DND-41 (cell line): Measurements from ENCODE around the gene CAPN5.

Experiments used
- ATAC-seq: fragments of 200-7000 bp; cut with Tn5 transposase; 3 replicates; pipeline ENCODE4 v1.9.1; 2021; ENCODE audit warnings: low read depth; ENCODE audit not compliant: insufficient read depth
- DNase-seq: peaks from one replicate; pipeline ENCODE4 v3.0.0-alpha.2; 2020
- H2AFZ ChIP-seq: 2 replicates; pipeline ENCODE4 v1.6.0; 2012; ENCODE audit warnings: low read depth, low read length
- H3K27ac ChIP-seq: 2 replicates; pipeline ENCODE4 v1.5.1; 2012; ENCODE audit warnings: low read length, inconsistent platforms
- H3K27me3 ChIP-seq: fragments of 200-600 bp; sonication (generic); 2 replicates; pipeline ENCODE4 v1.6.0; 2012; ENCODE audit warnings: low read length, mild to moderate bottlenecking, inconsistent platforms; ENCODE audit not compliant: insufficient read depth, poor library complexity
- H3K36me3 ChIP-seq: 2 replicates; pipeline ENCODE4 v1.5.1; 2012; ENCODE audit warnings: low read length, inconsistent platforms; ENCODE audit not compliant: insufficient read depth
- H3K4me1 ChIP-seq: 2 replicates; pipeline ENCODE4 v1.5.1; 2012; ENCODE audit warnings: mild to moderate bottlenecking, low read length; ENCODE audit not compliant: insufficient read depth
- H3K4me2 ChIP-seq: 2 replicates; pipeline ENCODE4 v1.6.0; 2012; ENCODE audit warnings: mild to moderate bottlenecking, moderate library complexity, low read length, inconsistent platforms; ENCODE audit not compliant: insufficient read depth
- H3K4me3 ChIP-seq, 2 experiments: fragments of 200-600 bp in 1 of 2; shearing (Covaris generic) in 1 of 2; 2 replicates each; pipeline ENCODE4 v1.5.1; 2012 to 2016; ENCODE audit warnings: inconsistent platforms in 2 of 2, low read length in 2 of 2, mild to moderate bottlenecking in 2 of 2, low read depth in 1 of 2, moderate library complexity in 1 of 2
- H3K79me2 ChIP-seq: 2 replicates; pipeline ENCODE4 v1.6.0; 2012; ENCODE audit warnings: low read length, inconsistent platforms; ENCODE audit not compliant: insufficient read depth
- H3K9ac ChIP-seq: 2 replicates; pipeline ENCODE4 v1.6.0; 2012; ENCODE audit warnings: low read depth, mild to moderate bottlenecking, inconsistent platforms, low read length, moderate library complexity
- H3K9me3 ChIP-seq: 2 replicates; pipeline ENCODE4 v1.5.1; 2012; ENCODE audit warnings: low read length, moderate library complexity, mild to moderate bottlenecking, inconsistent platforms; ENCODE audit not compliant: insufficient read depth, severe bottlenecking
- H4K20me1 ChIP-seq: 2 replicates; pipeline ENCODE4 v1.6.0; 2012; ENCODE audit warnings: low read length; ENCODE audit not compliant: insufficient read depth
- CTCF ChIP-seq: IDR thresholded peaks from 2 replicates; pipeline ENCODE4 v1.5.1; 2012; ENCODE audit warnings: borderline replicate concordance, low read length, moderate library complexity, mild to moderate bottlenecking; ENCODE audit not compliant: poor library complexity, severe bottlenecking; ENCODE audit errors: extremely low read depth
- EZH2 ChIP-seq: IDR thresholded peaks from 3 replicates; pipeline ENCODE4 v1.6.1; 2012; ENCODE audit warnings: borderline replicate concordance, low read depth, mild to moderate bottlenecking, moderate library complexity, low read length, inconsistent platforms; ENCODE audit not compliant: severe bottlenecking

The CAPN5 gene

GRCh38 chr11:77122576-77123212, 55.9 kb downstream of the CAPN5 start:
- H4K20me1 ChIP-seq = no peaks in the 10 kb centered on the region
- no peak overlapping the region for H3K4me3 ChIP-seq
- no peaks in the 10 kb centered on the region for H3K9me3 ChIP-seq
- peaks cover 7% of the 10 kb centered on the region for H3K4me1 ChIP-seq
- TF ChIP-seq CTCF (no peak), EZH2 (no peak)
- no peak overlapping the region for H3K27ac ChIP-seq
- H2AFZ ChIP-seq = no peak overlapping the region
- H3K27me3 ChIP-seq = no peaks in the 10 kb centered on the region
- no peaks in the 10 kb centered on the region for H3K79me2 ChIP-seq
- no peak for ATAC-seq
- no peak for DNase-seq
- no peaks in the 10 kb centered on the region; the same call in 1 of the 2 replicates for H3K36me3 ChIP-seq
- H3K9ac ChIP-seq = no peak overlapping the region
- H3K4me2 ChIP-seq = no peak overlapping the region

DNA sequence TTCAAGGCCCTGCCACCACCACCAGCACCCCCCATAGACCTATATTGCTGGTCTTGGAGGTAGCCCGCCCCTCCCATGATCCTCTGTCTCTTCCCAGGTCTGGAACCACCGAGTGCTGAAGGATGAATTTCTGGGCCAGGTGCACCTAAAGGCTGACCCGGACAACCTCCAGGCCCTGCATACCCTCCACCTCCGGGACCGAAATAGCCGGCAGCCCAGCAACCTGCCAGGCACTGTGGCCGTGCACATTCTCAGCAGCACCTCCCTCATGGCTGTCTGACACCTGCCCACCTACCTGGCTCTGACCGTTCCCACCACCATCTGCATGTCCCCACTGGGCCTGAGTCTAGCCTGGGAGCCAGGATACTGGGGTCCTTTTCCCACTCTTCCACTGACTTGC, 56.8 kb downstream of the CAPN5 start:
- H3K36me3 ChIP-seq = no peaks in the 10 kb centered on the region; the same call in 1 of the 2 replicates
- H3K4me3 ChIP-seq = no peak overlapping the region
- H3K9ac ChIP-seq = no peak overlapping the region
- H4K20me1 ChIP-seq = no peaks in the 10 kb centered on the region
- no peak for ATAC-seq
- no peak overlapping the region for H3K27ac ChIP-seq
- no peak for DNase-seq
- peaks cover 7% of the 10 kb centered on the region for H3K4me1 ChIP-seq
- H2AFZ ChIP-seq = no peak overlapping the region
- no peak overlapping the region for H3K4me2 ChIP-seq
- TF ChIP-seq CTCF (no peak), EZH2 (no peak)
- H3K9me3 ChIP-seq = no peaks in the 10 kb centered on the region
- no peaks in the 10 kb centered on the region for H3K27me3 ChIP-seq
- no peaks in the 10 kb centered on the region for H3K79me2 ChIP-seq

DNA sequence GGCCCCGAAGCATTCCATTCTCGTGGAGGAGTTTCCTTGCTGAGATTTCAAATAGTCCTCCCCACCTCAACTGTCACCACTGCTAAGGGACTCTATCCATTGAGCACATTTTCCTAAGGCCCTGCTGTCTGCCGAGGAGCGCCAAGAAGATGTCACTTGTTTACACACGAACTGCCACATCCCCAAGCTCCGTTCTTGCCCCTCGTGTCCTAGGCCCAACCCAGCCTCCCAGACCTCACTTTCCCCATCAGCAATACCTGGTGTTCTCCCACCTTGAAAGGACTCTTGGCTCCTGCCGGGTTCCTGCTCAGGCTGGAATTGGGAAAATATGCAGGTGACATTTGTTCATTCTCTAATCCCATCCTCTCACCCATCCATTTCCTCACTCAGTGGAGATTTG, 57.3 kb downstream of the CAPN5 start:
- Histone ChIP-seq H3K36me3 (no peaks in the 10 kb centered on the region; the same call in 1 of the 2 replicates), H3K27me3 (no peaks in the 10 kb centered on the region), H3K4me2 (no peak overlapping the region), H3K4me1 (peaks cover 7% of the 10 kb centered on the region), H4K20me1 (no peaks in the 10 kb centered on the region), H3K27ac (no peak overlapping the region), H3K4me3 (no peak overlapping the region), H2AFZ (no peak overlapping the region), H3K9me3 (no peaks in the 10 kb centered on the region), H3K79me2 (no peaks in the 10 kb centered on the region), H3K9ac (no peak overlapping the region)
- no peak for TF ChIP-seq CTCF
- TF ChIP-seq EZH2 = no peak
- ATAC-seq (no peak), DNase-seq (no peak)

GRCh38 chr11:77124488-77124887, 57.7 kb downstream of the CAPN5 start:
- Histone ChIP-seq H3K4me2 (no peak overlapping the region), H3K4me3 (no peak overlapping the region), H3K27ac (no peak overlapping the region), H3K36me3 (no peaks in the 10 kb centered on the region; the same call in 1 of the 2 replicates), H3K9me3 (no peaks in the 10 kb centered on the region), H4K20me1 (no peaks in the 10 kb centered on the region), H3K9ac (no peak overlapping the region), H3K27me3 (no peaks in the 10 kb centered on the region), H3K79me2 (no peaks in the 10 kb centered on the region), H3K4me1 (peaks cover 7% of the 10 kb centered on the region), H2AFZ (no peak overlapping the region)
- ATAC-seq (no peak), DNase-seq (no peak)
- TF ChIP-seq CTCF (no peak), EZH2 (no peak)
